ENCODE results near the gene CEACAM16.

- TF ChIP-seq PKNOX1 (IDR thresholded peaks at IDR 0.05) = no peak
- no peak for TF ChIP-seq ELF4 (IDR thresholded peaks at IDR 0.05)
- no peak for TF ChIP-seq FOXA1 (IDR thresholded peaks at IDR 0.05)
- TF ChIP-seq SUZ12 (IDR thresholded peaks at IDR 0.05) = no peak
- no peak for TF ChIP-seq ARNT (IDR thresholded peaks at IDR 0.05)
- no peak for TF ChIP-seq BHLHE40 (IDR thresholded peaks at IDR 0.05; ENCODE audit: borderline replicate concordance)
- TF ChIP-seq SP1 (IDR thresholded peaks at IDR 0.05) = no peak
- TF ChIP-seq FOXK2 (IDR thresholded peaks at IDR 0.05) = no peak
- TF ChIP-seq FOXM1 (IDR thresholded peaks at IDR 0.05; ENCODE audit: borderline replicate concordance) = no peak
- no peak for TF ChIP-seq ZNF384 (IDR thresholded peaks at IDR 0.05)
- TF ChIP-seq NFRKB (IDR thresholded peaks at IDR 0.05) = no peak
- no peak for TF ChIP-seq TARDBP (IDR thresholded peaks at IDR 0.05)
- no peak for TF ChIP-seq LEF1 (IDR thresholded peaks at IDR 0.05; ENCODE audit: borderline replicate concordance)
- TF ChIP-seq CTBP1 (IDR thresholded peaks at IDR 0.05; ENCODE audit: borderline replicate concordance) = no peak
These were observed 4.8 kb upstream of the CEACAM16 start for GRCh38 chr19:44694184-44694579.

Measured in HEK293T (cell line).